Ecto neural progenitor cell (in vitro differentiated cells): ENCODE data around the gene KCTD1.
"Not testable (repeated sequence)": the region's sequence is repeated elsewhere in the genome, so short reads cannot be mapped to it uniquely, and the experiment has no call there.

ENCODE experiments used
- DNase-seq: peaks from one replicate; pipeline ENCODE4 v3.0.0-alpha.2; 2018; ENCODE audit warnings: low spot score

The KCTD1 gene

GRCh38 chr18:26457611-26458353 lies 90.6 kb downstream of the KCTD1 start:
- DNase-seq: peak; percentile 77

- DNase-seq: no peak
Observed at GRCh38 chr18:26457195-26457594, 91.2 kb downstream of the KCTD1 start.

GRCh38 chr18:26456070-26456491 lies 92.3 kb downstream of the KCTD1 start:
- no peak for DNase-seq

- DNase-seq: no peak
Observed at GRCh38 chr18:26455639-26456038, 92.7 kb downstream of the KCTD1 start.

- DNase-seq: no peak
Observed at GRCh38 chr18:26454616-26455015, 93.7 kb downstream of the KCTD1 start.

GRCh38 chr18:26454192-26454591 lies 94.2 kb downstream of the KCTD1 start:
- DNase-seq: no peak

GRCh38 chr18:26453386-26453901 lies 94.9 kb downstream of the KCTD1 start:
- DNase-seq: no peak

- DNase-seq: peak; percentile 9
Observed at GRCh38 chr18:26450989-26451682, 97.2 kb downstream of the KCTD1 start.

GRCh38 chr18:26448714-26449159 lies 99.6 kb downstream of the KCTD1 start:
- DNase-seq: no peak

GRCh38 chr18:26443853-26444252 lies 104.5 kb downstream of the KCTD1 start:
- no peak for DNase-seq

- peak; percentile 6 for DNase-seq
Observed at GRCh38 chr18:26442126-26442525, 106.2 kb downstream of the KCTD1 start.

GRCh38 chr18:26440644-26441043 lies 107.7 kb downstream of the KCTD1 start:
- DNase-seq: peak; percentile 7

GRCh38 chr18:26439537-26439936 lies 108.8 kb downstream of the KCTD1 start:
- DNase-seq: peak; percentile 23

GRCh38 chr18:26438980-26439379 lies 109.4 kb downstream of the KCTD1 start:
- peak; percentile 24 for DNase-seq

- not testable (repeated sequence) for DNase-seq
Observed at GRCh38 chr18:26437634-26438033, 110.7 kb downstream of the KCTD1 start.

GRCh38 chr18:26436176-26437051 lies 111.9 kb downstream of the KCTD1 start:
- peak; percentile 40 for DNase-seq

- DNase-seq: peak; percentile 39
Observed at GRCh38 chr18:26435415-26436095, 112.8 kb downstream of the KCTD1 start.

GRCh38 chr18:26434887-26435286 lies 113.5 kb downstream of the KCTD1 start:
- no peak for DNase-seq

- DNase-seq: no peak
Observed at GRCh38 chr18:26432651-26433424, 115.5 kb downstream of the KCTD1 start.

- DNase-seq: peak; percentile 48
Observed at GRCh38 chr18:26429535-26430226, 118.7 kb downstream of the KCTD1 start.
